SIG-M5 treated with dmso at 0.1 percent for 504 hours (cell line): Measurements from ENCODE around the gene HTR7.
"Not testable (repeated sequence)": the region's sequence is repeated elsewhere in the genome, so short reads cannot be mapped to it uniquely, and the experiment has no call there.

Source experiments
- DNase-seq: peaks from one replicate; lab custom pipeline; 2025; ENCODE audit not compliant: unreplicated experiment; lab: John Stamatoyannopoulos, UW

Gene HTR7

GRCh38 chr10:90858461-90858968 is 676 bp upstream of the HTR7 start:
- DNase-seq: peak; percentile 66

GRCh38 chr10:90856964-90857634 is 740 bp downstream of the HTR7 start:
- no peak for DNase-seq

- no peak for DNase-seq
Measured at GRCh38 chr10:90856261-90856660, 1.6 kb downstream of the HTR7 start.

GRCh38 chr10:90855126-90855525 is 2.7 kb downstream of the HTR7 start:
- no peak for DNase-seq

DNA sequence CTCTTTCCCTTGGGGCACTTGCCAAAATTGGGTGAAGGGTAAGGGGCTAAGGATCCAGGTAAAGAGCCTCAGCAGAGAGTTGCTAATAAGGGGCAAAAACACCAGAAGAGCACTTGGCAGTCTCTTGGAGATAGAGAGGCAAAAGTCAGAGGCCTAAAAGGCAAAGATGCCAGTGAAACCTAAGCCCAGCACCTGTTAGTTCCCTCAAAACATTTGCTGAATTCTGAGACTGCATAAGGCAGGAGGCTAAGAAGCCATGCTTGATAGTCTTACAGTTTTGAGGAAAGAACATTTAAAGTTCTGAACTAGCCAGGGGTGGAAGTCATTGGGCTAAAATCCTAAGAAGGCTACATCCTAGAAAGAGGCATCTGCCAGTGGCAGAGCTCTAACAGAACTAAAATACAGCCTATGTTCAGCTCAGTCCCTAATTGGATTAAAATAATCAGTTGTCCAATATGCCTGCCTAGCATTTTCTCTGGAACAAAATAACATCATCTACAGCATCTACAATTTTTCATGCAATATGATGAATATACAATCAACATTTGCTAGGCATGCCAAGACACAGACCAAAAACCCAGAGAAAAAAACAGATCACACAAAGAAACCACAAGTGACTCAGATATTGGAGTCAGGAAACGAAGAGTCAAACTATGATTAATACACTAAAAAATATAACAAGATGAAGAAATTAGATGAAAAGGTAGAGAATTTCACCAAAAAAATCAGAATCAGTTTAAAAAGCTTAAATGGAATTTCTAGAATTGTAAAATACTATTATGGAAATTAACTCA is 7.7 kb downstream of the HTR7 start:
- DNase-seq: no peak

DNA sequence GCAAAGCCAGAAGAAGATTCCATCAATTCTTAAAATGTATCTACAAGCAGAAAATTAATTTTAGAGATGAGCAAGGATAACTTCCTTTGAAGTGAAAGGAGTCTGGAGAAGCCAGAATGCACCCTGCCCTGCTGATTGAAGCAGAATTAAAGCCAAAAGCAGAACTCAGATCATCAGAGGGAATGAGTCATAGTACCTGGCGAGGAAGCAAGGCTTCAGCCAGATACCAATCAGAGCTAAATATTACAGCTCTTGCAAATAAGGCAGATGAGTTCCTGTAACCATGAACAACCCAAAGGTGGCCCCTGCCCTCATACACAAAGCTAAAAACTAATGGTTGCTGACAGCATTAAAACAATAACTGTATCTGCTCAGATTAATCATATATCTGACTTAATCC is 10.4 kb downstream of the HTR7 start:
- peak; percentile 34 for DNase-seq

DNA sequence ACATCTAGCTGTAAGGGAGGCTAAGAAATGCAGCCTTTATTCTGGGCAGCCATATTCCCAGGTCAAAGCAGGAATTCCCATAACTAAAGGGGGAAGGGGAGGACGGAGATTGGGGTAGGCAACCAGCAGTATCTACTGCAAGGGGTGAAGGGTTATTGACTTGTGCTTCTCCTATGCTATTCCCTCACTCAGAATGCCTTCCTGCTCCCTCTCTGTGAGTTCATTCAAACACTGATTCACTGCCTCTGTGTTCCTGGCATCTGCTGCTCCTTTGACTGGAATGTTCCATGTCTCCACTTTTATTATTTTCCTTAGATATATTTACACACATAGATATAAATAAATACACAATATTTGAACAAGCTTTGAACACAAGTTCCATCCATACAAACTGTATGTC is 11.1 kb downstream of the HTR7 start:
- DNase-seq: no peak

DNA sequence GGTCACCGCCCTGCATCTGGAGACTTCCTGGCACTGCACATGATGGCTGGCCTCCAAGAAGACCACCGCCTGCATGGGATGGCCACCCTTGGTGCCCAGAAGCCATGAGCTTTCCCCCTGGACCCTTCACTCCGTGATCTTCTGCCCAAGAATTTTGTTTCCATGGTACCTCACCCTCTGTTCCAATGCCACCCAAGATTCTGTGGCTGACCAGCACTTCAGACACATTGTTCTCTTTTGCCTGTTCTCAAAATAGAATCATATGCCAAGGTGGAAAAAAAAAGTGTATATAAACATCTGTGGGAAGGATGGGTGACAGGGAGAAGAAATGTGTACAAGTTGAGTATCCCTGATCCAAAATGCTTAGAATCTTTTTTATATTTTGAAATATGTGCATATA is 12.1 kb downstream of the HTR7 start:
- DNase-seq: no peak

- no peak for DNase-seq
Measured at GRCh38 chr10:90842725-90843124, 15.1 kb downstream of the HTR7 start.

DNA sequence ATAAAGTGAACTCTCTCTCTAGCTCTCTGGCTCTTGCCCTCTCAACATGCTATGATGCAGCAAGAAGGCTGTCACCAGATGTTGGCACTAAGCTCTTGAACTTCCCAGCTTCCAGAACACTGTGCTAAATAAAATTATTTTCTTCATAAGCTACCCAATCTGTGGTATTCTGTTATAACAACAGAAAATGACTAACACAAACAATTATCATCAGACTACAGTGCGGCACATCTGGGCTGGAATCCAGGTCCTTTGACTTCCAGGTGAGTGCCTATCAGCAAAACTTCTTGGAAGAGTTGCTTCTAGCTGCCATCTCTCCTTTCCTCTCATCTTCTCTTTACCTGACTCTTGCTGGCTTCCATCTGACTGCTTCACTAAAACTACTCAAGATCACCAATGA is 20.4 kb downstream of the HTR7 start:
- no peak for DNase-seq

- DNase-seq: no peak
Measured at GRCh38 chr10:90834326-90834725, 23.5 kb downstream of the HTR7 start.

GRCh38 chr10:90832111-90832510 is 25.7 kb downstream of the HTR7 start:
- DNase-seq: no peak

DNA sequence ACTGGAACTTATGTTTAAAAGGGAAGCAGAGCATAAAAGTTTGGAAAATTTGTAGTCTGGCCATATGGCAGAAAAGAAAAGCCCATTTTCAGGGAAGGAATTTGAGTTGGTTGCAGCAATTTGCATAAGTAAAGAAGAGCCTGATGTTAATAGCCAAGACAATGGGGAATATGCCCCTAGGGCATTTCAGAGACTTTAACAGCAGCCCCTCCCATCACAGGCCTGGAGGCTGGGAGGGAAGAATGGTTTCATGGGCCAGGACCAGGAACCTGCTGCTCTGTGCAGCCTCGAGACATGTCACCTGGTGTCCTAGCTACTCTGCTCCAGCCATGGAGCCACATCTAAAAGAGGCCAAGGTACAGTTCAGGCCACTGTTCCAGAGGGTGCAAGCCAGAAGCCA is 35.3 kb downstream of the HTR7 start:
- no peak for DNase-seq

GRCh38 chr10:90821864-90822263 is 36.0 kb downstream of the HTR7 start:
- not testable (repeated sequence) for DNase-seq

DNA sequence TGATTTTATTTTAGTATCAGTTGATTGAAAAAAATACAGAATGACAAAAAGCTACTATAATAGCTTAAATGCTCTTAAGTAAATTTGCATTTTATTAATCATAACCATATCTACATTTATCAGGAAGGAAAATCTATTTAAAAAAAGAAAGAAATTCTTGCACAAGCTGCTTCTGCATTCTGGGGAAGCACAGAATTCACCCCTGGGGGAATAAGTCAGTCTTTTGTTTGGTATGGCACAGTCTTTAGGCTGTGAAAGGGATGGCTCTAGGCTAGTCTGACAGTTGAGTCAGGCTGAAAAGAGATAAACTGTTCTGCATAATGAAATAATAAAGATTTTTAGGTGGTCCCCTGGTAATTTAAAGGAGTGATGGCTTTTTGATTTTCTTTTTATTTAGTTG is 37.9 kb downstream of the HTR7 start:
- DNase-seq: no peak

DNA sequence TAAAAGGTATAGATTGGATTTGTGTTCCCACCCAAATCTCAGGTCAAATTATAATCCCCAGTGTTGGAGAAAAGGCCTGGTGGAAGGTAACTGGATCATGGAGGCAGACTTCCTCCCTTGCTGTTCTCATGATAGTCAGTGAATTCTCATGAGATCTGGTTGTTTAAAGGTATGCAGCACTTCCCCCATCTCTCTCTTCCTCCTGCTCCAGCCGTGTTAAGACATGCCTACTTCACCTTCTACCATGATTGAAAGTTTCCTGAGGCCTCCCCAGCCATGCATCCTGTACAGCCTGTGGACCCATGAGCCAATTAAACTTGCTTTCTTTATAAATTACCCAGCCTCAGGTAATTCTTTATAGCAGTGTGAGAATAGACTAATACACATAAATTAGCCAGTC is 39.1 kb downstream of the HTR7 start:
- DNase-seq: no peak

- DNase-seq: no peak
Measured at GRCh38 chr10:90817128-90817889, 40.5 kb downstream of the HTR7 start.

GRCh38 chr10:90816466-90816865 is 41.4 kb downstream of the HTR7 start:
- no peak for DNase-seq

- DNase-seq: no peak
Measured at GRCh38 chr10:90813594-90814365, 44.1 kb downstream of the HTR7 start.

DNA sequence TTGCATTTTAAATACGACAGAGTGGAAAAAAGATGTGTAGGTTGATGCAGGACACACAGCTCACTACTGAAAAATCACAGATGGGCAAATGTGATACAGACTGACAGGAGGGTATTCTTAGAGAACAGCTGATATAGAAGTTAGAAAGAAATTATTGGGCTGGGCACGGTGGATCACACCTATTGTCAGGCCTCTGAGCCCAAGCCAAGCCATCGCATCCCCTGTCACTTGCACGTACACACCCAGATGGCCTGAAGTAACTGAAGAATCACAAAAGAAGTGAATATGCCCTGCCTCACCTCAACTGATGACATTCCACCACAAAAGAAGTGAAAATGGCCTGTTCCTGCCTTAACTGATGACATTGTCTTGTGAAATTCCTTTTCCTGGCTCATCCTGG is 50.7 kb downstream of the HTR7 start:
- DNase-seq: not testable (repeated sequence)

DNA sequence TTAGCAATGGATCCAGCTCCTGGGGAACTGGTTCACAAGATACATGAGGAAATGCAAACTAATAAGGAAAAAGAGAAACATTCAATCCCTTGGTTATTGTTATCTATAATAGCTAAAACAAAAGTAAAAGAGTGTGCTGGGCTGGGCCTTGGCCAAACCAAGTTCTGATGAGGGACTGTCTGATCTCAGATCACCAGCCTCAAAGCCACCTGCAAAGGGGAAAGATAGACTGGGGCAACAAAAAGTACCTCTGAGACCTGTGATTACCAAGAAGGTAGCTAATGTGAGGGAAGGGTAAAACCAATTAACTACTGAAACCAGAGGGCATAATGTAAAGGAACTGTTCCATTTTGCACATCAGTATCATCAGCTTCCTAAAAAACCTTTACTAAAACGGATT is 51.2 kb downstream of the HTR7 start:
- DNase-seq: no peak
